ENCODE results near the gene PUM2. TPM values are rescaled to one million over a fixed set of nuclear protein-coding genes. Genes with fewer than 3 reads are reported as not detected.

PUM2 gene
- total RNA-seq, 1 experiment from 2014 or later = 105 TPM

- H3K9me3 ChIP-seq (ENCODE audit: control insufficient read depth in 1 of 2, insufficient read depth in 1 of 2, low read depth in 1 of 2, low read length in 2 of 2) = no peaks in the 10 kb centered on the region
- H3K79me2 ChIP-seq (ENCODE audit: insufficient read depth, low read length) = peaks cover 3% of the 10 kb centered on the region
- H3K9me2 ChIP-seq (ENCODE audit: insufficient read depth) = no peaks in the 10 kb centered on the region
- no peak overlapping the region for H2AFZ ChIP-seq (ENCODE audit: low read depth, low read length, poor library complexity, severe bottlenecking)
- ATAC-seq (no peak), DNase-seq (ENCODE audit: low read depth, low spot score) (no peak)
- ChIA-PET CTCF (no interaction called here), RAD21 (ENCODE audit: low non-redundant PET in 1 of 2, low total read pairs in 2 of 2, uncharacterized antibody in 2 of 2, unreplicated experiment in 2 of 2) (no interaction called here), POLR2A (interaction anchor here (2.4 kb wide), 1 partner anchor 92 kb away, joined by 6 read pairs; the partner anchor contains the start of gene RHOB)
- no peak for TF ChIP-seq SIN3A (IDR thresholded peaks at IDR 0.05; ENCODE audit: low read depth)
- no peak for TF ChIP-seq EZH2 (IDR thresholded peaks at IDR 0.05)
- TF ChIP-seq ATF3 (IDR thresholded peaks at IDR 0.05) = no peak
- TF ChIP-seq POLR2A (IDR thresholded peaks at IDR 0.05; ENCODE audit: borderline replicate concordance, extremely low read depth, insufficient read depth, insufficient read length) = no peak
- TF ChIP-seq EZH2phosphoT487 (IDR thresholded peaks at IDR 0.05; ENCODE audit: borderline replicate concordance) = no peak
- no peak for TF ChIP-seq CTCF (IDR thresholded peaks at IDR 0.05 in 2 of 3, conservative IDR thresholded peaks at IDR 0.05 in 1 of 3; ENCODE audit: borderline replicate concordance in 1 of 3, insufficient read depth in 1 of 3, low read depth in 2 of 3, low read length in 2 of 3)
- TF ChIP-seq YY1 (IDR thresholded peaks at IDR 0.05; ENCODE audit: extremely low read depth, insufficient replicate concordance, low read depth, low read length) = no peak
- TF ChIP-seq FOSL1 (IDR thresholded peaks at IDR 0.05; ENCODE audit: low read depth) = no peak
- TF ChIP-seq REST (IDR thresholded peaks at IDR 0.05; ENCODE audit: low read depth) = no peak
- TF ChIP-seq JUND (IDR thresholded peaks at IDR 0.05) = no peak
- TF ChIP-seq ZFX (IDR thresholded peaks at IDR 0.05) = no peak
- no peak for TF ChIP-seq ELF1 (IDR thresholded peaks at IDR 0.05; ENCODE audit: borderline replicate concordance, low read depth)
- no peak for TF ChIP-seq ZBTB33 (IDR thresholded peaks at IDR 0.05; ENCODE audit: extremely low read depth, insufficient replicate concordance, low read length)
- TF ChIP-seq EGR1 (IDR thresholded peaks at IDR 0.05; ENCODE audit: low read depth) = no peak
- no peak for TF ChIP-seq CEBPB (IDR thresholded peaks at IDR 0.05; ENCODE audit: low read depth)
- no peak for TF ChIP-seq ZNF274 (IDR thresholded peaks at IDR 0.05; ENCODE audit: low read depth, low read length)
- TF ChIP-seq MAX (IDR thresholded peaks at IDR 0.05) = no peak
- no peak for TF ChIP-seq SP1 (IDR thresholded peaks at IDR 0.05; ENCODE audit: low read depth)
- TF ChIP-seq TCF7L2 (IDR thresholded peaks at IDR 0.05; ENCODE audit: borderline replicate concordance, extremely low read depth, insufficient read depth, insufficient read length) = no peak
- no peak overlapping the region for H3K4me2 ChIP-seq (ENCODE audit: low read length)
- H3K36me3 ChIP-seq (ENCODE audit: control insufficient read depth in 1 of 2, insufficient read depth in 2 of 2, low read length in 2 of 2) = no peaks in the 10 kb centered on the region
- peaks cover 7 to 22% of the 10 kb centered on the region in 2 experiments; a peak in 3 of 4 replicates for H3K4me1 ChIP-seq (ENCODE audit: control insufficient read depth in 1 of 2, insufficient read depth in 2 of 2, low read length in 2 of 2)
- H3K27ac ChIP-seq (ENCODE audit: low read depth, low read length) = no peak overlapping the region
- H3K27me3 ChIP-seq (ENCODE audit: insufficient read depth, low read length) = no peaks in the 10 kb centered on the region
- H4K20me1 ChIP-seq (ENCODE audit: insufficient read depth) = no peaks in the 10 kb centered on the region
- H3K4me3 ChIP-seq (replicated peaks in 1 of 2; ENCODE audit: low read depth in 1 of 2, low read length in 2 of 2) = no peak overlapping the region
- intact Hi-C loops (cut with micrococcal nuclease) = no loop called here
- no peak overlapping the region for H3K9ac ChIP-seq (ENCODE audit: low read length)
- BruUV-seq (replicated peaks) = no TSS peak
These were observed 4.5 kb upstream of the PUM2 start for GRCh38 chr2:20355131-20355530.

All from HCT116 (cell line).